ENCODE results near the gene KHDC1L.
"Not testable (repeated sequence)": the region's sequence is repeated elsewhere in the genome, so short reads cannot be mapped to it uniquely, and the experiment has no call there.

Gene KHDC1L

GRCh38 chr6:73225396-73225795 is at the start of gene KHDC1L:
Gene KHDC1L (minus strand): TSS chr6:73225496. CDS start chr6:73225408, 88 bp downstream.
- DNase-seq: no peak

- not testable (repeated sequence) for DNase-seq
Observed at GRCh38 chr6:73269296-73269695, 44.0 kb upstream of the KHDC1L start.

GRCh38 chr6:73268896-73269295 is 43.6 kb upstream of the KHDC1L start:
- not testable (repeated sequence) for DNase-seq

- no peak for DNase-seq
Observed at GRCh38 chr6:73264446-73264845, 39.1 kb upstream of the KHDC1L start.

- no peak for DNase-seq
Observed at GRCh38 chr6:73263570-73263909, 38.2 kb upstream of the KHDC1L start.

- peak; percentile 19 to 50 (median 35) for DNase-seq
Observed at GRCh38 chr6:73262671-73263569, 37.6 kb upstream of the KHDC1L start, which contains the start of gene KHDC1. Gene KHDC1 (minus strand): TSS chr6:73263196. CDS start chr6:73242517, 20,679 bp downstream.

GRCh38 chr6:73258721-73259120 is 33.4 kb upstream of the KHDC1L start:
- no peak for DNase-seq

- DNase-seq: not testable (repeated sequence)
Observed at GRCh38 chr6:73254323-73254722, 29.0 kb upstream of the KHDC1L start.

GRCh38 chr6:73252703-73253102 is 27.4 kb upstream of the KHDC1L start:
- DNase-seq: no peak

- DNase-seq: no peak
Observed at GRCh38 chr6:73250016-73250415, 24.7 kb upstream of the KHDC1L start.

- DNase-seq: no peak
Observed at GRCh38 chr6:73248192-73248903, 23.1 kb upstream of the KHDC1L start.

GRCh38 chr6:73242001-73242400 is 16.7 kb upstream of the KHDC1L start:
- DNase-seq: no peak

- no peak for DNase-seq
Observed at GRCh38 chr6:73240730-73241129, 15.4 kb upstream of the KHDC1L start.

GRCh38 chr6:73236144-73236750 is 11.0 kb upstream of the KHDC1L start:
- peak in 2 of 3 donors; percentile 28 to 46 for DNase-seq

- peak; percentile 3 to 31 (median 28) for DNase-seq
Observed at GRCh38 chr6:73234733-73235132, 9.4 kb upstream of the KHDC1L start.

GRCh38 chr6:73233971-73234370 is 8.7 kb upstream of the KHDC1L start:
- not testable (repeated sequence) for DNase-seq

- no peak for DNase-seq
Observed at GRCh38 chr6:73233048-73233447, 7.8 kb upstream of the KHDC1L start.

GRCh38 chr6:73231986-73232391 is 6.7 kb upstream of the KHDC1L start:
- peak; percentile 73 to 86 (median 80) for DNase-seq

GRCh38 chr6:73227606-73228255 is 2.4 kb upstream of the KHDC1L start:
- DNase-seq: no peak

GRCh38 chr6:73216859-73217258 is 8.4 kb downstream of the KHDC1L start:
- no peak for DNase-seq

GRCh38 chr6:73209117-73209516 is 16.2 kb downstream of the KHDC1L start:
- DNase-seq: no peak

GRCh38 chr6:73207221-73207837 is 18.0 kb downstream of the KHDC1L start:
- no peak for DNase-seq
